Fibroblast of skin of abdomen (primary cell): ENCODE data around the gene CPB1.
A peak's percentile ranks its signal among the peaks of the same experiment; 100 is the strongest.

Source experiments
- DNase-seq: peaks from one replicate; pipeline ENCODE4 v3.0.0-alpha.2; 2013

The CPB1 gene

GRCh38 chr3:148884261-148884660, 56.6 kb downstream of the CPB1 start:
- no peak for DNase-seq

GRCh38 chr3:148889828-148890227, 62.2 kb downstream of the CPB1 start:
- DNase-seq: no peak

- peak; percentile 31 for DNase-seq
Measured at GRCh38 chr3:148896062-148896461, 68.5 kb downstream of the CPB1 start.

- peak; percentile 92 for DNase-seq
Measured at GRCh38 chr3:148901987-148902791, 74.6 kb downstream of the CPB1 start.

DNA sequence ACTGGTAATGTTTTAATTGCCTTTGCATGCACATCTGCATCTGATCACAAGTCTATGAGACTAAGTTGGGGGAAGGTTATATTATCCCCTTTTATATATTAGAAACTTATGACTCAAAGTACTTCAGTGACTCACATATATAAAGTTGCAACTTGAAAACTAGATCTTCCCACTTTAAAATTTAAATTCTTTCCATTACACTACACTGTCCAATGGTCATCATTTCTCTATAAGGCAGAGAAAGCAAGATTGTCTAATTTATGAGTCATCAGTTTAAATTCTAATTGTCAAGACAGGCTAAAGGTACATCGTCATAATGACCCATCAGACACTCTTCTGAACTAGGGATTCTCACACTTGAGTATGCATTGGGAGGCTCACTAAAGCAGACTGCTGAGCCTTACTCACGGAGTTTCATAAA, 75.4 kb downstream of the CPB1 start:
- DNase-seq: peak; percentile 88

- DNase-seq: peak; percentile 16
Measured at GRCh38 chr3:148903941-148904340, 76.3 kb downstream of the CPB1 start.

GRCh38 chr3:148906667-148907066, 79.1 kb downstream of the CPB1 start:
- DNase-seq: peak; percentile 42
